Hepatocyte (in vitro differentiated cells): ENCODE results near the gene GTSE1.

ENCODE experiments used
- EZH2 ChIP-seq: fragments of 200-600 bp; sonication (generic); IDR thresholded peaks from 2 replicates; pipeline ENCODE4 v1.6.1; 2016; ENCODE audit warnings: antibody characterized with exemption, mild to moderate bottlenecking, borderline replicate concordance
- EZH2phosphoT487 ChIP-seq: fragments of 200-600 bp; sonication (generic); IDR thresholded peaks from one replicate; pipeline ENCODE4 v1.6.1; 2018; ENCODE audit warnings: antibody characterized with exemption, mild to moderate bottlenecking, low read depth, moderate library complexity; ENCODE audit not compliant: unreplicated experiment, severe bottlenecking
- TF ChIP-seq, protein P1 (sequence below): fragments of 200-600 bp; sonication (generic); IDR thresholded peaks from 2 replicates; pipeline ENCODE4 v1.5.1; 2016; ENCODE audit warnings: antibody characterized with exemption, mild to moderate bottlenecking; ENCODE audit not compliant: poor library complexity

GRCh38 chr22:46295277-46295971 is 1.2 kb upstream of the GTSE1 start:
- TF ChIP-seq, protein P1, sequence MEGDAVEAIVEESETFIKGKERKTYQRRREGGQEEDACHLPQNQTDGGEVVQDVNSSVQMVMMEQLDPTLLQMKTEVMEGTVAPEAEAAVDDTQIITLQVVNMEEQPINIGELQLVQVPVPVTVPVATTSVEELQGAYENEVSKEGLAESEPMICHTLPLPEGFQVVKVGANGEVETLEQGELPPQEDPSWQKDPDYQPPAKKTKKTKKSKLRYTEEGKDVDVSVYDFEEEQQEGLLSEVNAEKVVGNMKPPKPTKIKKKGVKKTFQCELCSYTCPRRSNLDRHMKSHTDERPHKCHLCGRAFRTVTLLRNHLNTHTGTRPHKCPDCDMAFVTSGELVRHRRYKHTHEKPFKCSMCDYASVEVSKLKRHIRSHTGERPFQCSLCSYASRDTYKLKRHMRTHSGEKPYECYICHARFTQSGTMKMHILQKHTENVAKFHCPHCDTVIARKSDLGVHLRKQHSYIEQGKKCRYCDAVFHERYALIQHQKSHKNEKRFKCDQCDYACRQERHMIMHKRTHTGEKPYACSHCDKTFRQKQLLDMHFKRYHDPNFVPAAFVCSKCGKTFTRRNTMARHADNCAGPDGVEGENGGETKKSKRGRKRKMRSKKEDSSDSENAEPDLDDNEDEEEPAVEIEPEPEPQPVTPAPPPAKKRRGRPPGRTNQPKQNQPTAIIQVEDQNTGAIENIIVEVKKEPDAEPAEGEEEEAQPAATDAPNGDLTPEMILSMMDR: no peak
- TF ChIP-seq EZH2 (no peak), EZH2phosphoT487 (no peak)
